Measurements from ENCODE around the gene CFAP45.

Gene CFAP45

DNA sequence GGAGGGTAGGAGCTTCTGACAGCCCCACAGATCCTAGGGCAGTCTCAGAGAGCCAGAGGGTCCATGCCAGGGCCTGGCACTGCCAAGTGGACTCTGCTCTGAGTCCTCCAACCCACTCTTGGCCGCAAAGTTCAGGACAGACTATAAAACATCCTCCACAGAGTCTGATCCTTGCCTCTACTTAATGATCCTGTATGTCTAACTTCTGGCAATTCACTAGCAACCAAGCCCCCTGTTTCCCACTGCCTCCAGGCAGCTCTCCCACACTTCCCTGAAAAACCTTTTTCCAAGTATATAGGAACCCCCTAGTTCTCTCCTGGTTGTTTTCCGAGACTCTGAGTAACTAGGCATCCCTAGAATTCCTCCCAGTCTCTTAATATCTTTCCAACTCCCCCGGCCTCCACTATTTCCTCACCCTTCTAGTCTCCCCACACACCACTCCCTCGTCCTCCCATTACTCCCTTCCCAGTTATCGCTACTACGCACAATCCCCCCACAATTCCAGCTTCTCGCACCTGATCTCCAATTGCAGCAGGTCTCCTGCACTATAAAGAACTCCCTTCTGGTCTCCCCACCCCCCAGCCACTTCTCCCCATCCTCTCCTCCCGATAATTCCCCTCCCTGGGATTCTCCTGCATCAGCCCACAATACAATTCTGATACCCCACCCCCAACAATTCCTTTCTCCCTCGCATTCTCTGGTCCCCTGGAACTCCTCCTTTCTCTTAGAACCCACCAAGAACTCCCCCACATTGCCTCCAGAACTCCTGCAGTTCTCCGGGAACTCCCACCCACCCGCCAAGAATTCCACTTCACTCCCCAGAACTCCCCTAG is 44.9 kb upstream of the CFAP45 start:
- peak overlapping the region; percentile 53 for H3K4me3 ChIP-seq (ENCODE audit: low read depth, low read length)
- POLR2A ChIA-PET = no interaction called here
- CTCF ChIA-PET = interaction anchor here (0.8 to 14.9 kb wide), 9 partner anchors 8 to 134 kb away, joined by 3 to 220 read pairs (median 4); partner anchors contain the start of gene SLAMF9

DNA sequence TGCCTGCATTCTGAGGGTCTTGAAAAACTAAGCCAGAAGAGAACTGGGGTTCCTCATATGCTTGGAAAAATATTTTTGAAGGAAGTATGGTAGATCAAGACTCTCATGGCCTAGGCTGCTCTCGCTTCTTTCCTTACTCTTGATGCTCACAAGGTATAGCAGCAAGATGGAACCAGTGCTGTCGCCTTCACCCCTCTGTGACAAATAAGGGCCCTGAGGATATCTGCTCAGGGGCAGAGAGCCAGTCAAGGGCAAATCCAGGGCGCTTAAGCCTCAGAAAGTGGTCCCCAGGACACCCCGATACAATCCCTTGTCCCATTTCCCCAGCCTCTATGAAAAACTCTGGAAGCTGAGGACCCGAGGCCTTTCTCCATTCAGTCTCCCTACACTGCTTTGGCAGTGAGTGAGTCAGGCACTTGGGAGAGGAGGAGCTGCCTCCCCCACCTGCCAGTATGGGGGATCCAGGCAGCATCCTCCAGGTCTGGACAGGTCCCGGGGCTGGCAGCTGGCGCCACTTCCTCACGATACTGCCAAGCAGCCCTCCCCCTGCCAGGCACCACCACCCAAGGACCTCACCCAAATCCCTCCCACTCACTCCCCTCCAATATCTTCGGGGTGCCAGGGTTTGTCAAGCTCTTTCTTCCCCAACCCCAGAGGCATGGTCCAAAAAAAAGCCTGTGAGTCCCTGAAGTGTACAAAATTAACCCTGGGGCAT is 44.1 kb upstream of the CFAP45 start:
- no peak for DNase-seq (ENCODE audit: low read depth, low spot score)
- H3K4me3 ChIP-seq (ENCODE audit: low read depth, low read length) = no peak overlapping the region
- ChIA-PET POLR2A (no interaction called here), CTCF (interaction anchor here (0.7 to 14.9 kb wide), 7 partner anchors 11 to 135 kb away, joined by 3 to 220 read pairs (median 3); no protein-coding TSS in a partner anchor)
- TF ChIP-seq, protein P1, sequence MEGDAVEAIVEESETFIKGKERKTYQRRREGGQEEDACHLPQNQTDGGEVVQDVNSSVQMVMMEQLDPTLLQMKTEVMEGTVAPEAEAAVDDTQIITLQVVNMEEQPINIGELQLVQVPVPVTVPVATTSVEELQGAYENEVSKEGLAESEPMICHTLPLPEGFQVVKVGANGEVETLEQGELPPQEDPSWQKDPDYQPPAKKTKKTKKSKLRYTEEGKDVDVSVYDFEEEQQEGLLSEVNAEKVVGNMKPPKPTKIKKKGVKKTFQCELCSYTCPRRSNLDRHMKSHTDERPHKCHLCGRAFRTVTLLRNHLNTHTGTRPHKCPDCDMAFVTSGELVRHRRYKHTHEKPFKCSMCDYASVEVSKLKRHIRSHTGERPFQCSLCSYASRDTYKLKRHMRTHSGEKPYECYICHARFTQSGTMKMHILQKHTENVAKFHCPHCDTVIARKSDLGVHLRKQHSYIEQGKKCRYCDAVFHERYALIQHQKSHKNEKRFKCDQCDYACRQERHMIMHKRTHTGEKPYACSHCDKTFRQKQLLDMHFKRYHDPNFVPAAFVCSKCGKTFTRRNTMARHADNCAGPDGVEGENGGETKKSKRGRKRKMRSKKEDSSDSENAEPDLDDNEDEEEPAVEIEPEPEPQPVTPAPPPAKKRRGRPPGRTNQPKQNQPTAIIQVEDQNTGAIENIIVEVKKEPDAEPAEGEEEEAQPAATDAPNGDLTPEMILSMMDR (IDR thresholded peaks at IDR 0.05; ENCODE audit: insufficient read depth, low read length, missing control alignments) = no peak

More for the DNA sequence above, 44.9 kb upstream of the CFAP45 start:
- TF ChIP-seq, protein P1 (IDR thresholded peaks at IDR 0.05; ENCODE audit: insufficient read depth, low read length, missing control alignments) = no peak
- no peak for DNase-seq (ENCODE audit: low read depth, low spot score)

DNA sequence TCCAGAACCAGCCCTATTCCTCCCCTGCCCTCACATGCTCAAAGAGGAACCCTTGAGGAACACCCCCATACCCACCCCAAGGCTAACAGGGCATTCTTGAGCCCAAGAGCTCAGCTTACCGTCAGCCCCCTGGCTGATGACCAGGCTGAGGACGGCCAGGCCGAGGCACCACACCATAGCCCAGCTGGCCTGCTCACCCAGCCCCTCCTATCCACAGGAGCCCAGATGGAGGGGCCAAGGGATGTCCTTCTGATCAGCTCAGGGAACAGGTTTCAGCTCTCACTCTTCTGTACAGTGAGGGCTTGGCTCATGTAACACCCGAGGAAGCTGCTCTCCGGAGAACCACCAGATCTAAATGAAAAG is 43.3 kb upstream of the CFAP45 start:
- no peak for DNase-seq (ENCODE audit: low read depth, low spot score)
- H3K4me3 ChIP-seq (ENCODE audit: low read depth, low read length) = no peak overlapping the region
- CTCF ChIA-PET = interaction anchor here (0.7 to 14.9 kb wide), 4 partner anchors 10 to 64 kb away, joined by 3 to 220 read pairs (median 6); no protein-coding TSS in a partner anchor
- TF ChIP-seq, protein P1 (IDR thresholded peaks at IDR 0.05; ENCODE audit: insufficient read depth, low read length, missing control alignments) = no peak
- POLR2A ChIA-PET = no interaction called here

DNA sequence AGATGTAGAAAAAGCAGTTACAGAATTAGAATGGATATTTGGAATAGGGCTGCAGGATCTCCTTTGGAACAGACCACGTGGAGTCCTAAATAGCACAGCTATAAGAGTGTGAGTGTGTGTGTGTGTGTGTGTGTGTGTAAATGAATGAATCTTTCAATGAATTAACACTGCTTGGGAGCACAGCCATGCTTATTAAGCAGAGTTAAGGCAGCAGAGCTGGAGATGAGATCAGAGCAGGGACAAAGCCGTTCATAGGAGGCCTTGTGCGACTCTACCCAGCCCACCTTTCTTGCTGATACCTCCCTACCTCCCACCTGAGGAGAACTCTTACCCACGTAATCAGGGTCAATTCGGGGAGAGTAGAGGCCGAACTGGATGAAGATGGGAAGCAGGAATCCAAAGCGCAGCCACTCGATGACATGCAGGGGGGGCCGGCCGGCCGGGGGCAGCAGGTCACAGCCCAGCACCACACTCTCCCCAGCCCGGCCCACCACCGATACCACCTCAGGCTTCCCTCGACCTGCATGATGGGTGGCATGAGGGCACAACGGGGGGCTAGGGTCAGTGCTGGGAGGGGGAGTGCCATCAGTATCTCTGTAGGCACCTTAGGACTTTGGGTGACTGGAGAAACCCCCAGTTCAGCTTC is 42.8 kb upstream of the CFAP45 start:
- no peak for DNase-seq (ENCODE audit: low read depth, low spot score)
- TF ChIP-seq, protein P1 (IDR thresholded peaks at IDR 0.05; ENCODE audit: insufficient read depth, low read length, missing control alignments) = no peak
- CTCF ChIA-PET = interaction anchor here (1.1 to 14.9 kb wide), 3 partner anchors 9 to 64 kb away, joined by 3 to 220 read pairs (median 9); no protein-coding TSS in a partner anchor
- H3K4me3 ChIP-seq (ENCODE audit: low read depth, low read length) = no peak overlapping the region
- POLR2A ChIA-PET = no interaction called here

DNA sequence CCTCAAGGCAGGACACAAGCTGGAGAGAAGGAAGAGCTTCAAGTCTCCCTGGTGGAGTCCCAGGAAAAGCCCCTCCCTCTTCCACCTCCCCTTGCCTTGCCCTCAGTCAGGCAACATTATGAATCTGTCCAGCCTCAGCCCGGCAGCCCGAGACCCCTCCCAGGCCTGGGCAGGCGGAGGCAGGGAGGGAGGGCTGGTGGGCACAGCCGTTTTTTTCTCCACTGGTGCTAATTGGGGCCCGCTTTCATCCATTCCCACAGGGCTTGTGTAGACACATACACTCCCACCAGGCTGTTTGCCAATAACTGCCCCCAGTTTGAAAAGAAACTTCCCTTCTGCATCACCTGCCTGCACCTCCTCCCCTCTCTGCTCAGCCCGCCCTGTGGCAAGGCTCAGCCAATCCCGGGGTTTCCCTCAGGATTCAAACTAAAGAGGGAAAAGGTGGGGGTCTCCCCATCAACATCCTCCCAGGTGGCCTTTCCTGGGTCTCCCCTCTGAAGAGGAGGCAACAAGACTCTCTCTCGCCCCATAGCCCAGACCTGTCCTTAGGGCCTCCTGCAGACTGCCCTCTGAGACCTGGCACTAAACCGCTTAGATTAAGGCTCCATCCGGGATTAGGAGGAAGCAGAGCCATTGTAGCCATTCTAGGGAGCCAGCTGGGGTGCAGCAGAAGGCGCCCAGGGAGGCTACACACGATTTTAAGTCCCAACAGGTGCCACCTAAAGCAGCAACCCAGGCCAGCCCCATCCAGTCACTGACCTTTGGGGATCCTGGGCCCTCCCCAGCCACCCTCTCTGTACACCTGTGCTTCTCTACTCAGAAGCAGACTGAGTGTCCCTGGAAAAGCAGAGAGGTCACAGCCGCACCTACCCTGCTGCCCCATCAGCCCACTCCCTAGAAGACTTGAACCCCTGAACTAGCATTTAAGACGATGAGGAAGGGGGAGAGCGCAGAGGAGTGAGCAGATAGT is 41.9 kb upstream of the CFAP45 start:
- CTCF ChIA-PET = interaction anchor here (1.1 to 23.7 kb wide), 5 partner anchors 11 to 67 kb away, joined by 3 to 1031 read pairs (median 161); partner anchors contain the start of genes IGSF9, SLAMF9 and TAGLN2
- TF ChIP-seq, protein P1 (IDR thresholded peaks at IDR 0.05; ENCODE audit: insufficient read depth, low read length, missing control alignments) = no peak
- no peak overlapping the region for H3K4me3 ChIP-seq (ENCODE audit: low read depth, low read length)
- no peak for DNase-seq (ENCODE audit: low read depth, low spot score)
- POLR2A ChIA-PET = interaction anchor here (0.6 kb wide), 1 partner anchor 77 kb away, joined by 3 read pairs; no protein-coding TSS in a partner anchor

Measured in AG04449 (cell line).